Panc1 (cell line): ENCODE data around the gene FAM9A.

ENCODE experiments used
- CTCF ChIP-seq: fragments of 450-650 bp; IDR thresholded peaks from 2 replicates; pipeline ENCODE4 v1.5.1; 2017; ENCODE audit warnings: mild to moderate bottlenecking
- POLR2AphosphoS5 ChIP-seq: IDR thresholded peaks from 2 replicates; pipeline ENCODE4 v1.6.1; 2012; ENCODE audit warnings: mild to moderate bottlenecking, low read depth, low read length, moderate library complexity

- TF ChIP-seq CTCF, result no peak
- TF ChIP-seq POLR2AphosphoS5, result no peak
These were observed 7.5 kb upstream of the FAM9A start for GRCh38 chrX:8808661-8809060.
